ENCODE measurements around the gene C11orf54. TPM values are rescaled to one million over a fixed set of nuclear protein-coding genes. Genes with fewer than 3 reads are reported as not detected.

C11orf54 gene
- total RNA-seq, 4 donors from 2014 or later: 27.7 to 46.7 (median 37.9) TPM

DNA sequence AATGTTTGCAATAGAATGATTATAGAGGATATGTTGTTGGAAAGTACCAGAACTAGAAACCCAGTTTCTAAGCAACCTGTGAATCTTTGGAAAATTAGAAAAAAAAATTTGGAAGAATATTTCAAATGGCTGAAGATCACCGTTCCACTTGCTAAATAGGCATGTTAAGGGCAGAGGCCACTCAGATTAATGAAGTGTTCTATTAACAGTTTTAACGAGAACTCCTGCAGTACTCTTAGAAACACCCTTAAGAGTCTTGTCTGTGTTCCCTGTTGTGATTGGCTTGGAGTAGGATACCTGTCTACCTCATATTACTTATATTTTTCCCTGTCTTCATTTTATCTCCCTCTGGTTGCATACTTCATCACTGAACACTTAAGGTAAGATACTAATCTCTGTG is 4.6 kb downstream of the C11orf54 start:
- peaks cover 8 to 50% (median 27%) of the 10 kb centered on the region in 4 donors for H3K4me1 ChIP-seq
- no peaks in the 10 kb centered on the region for H3K9me3 ChIP-seq
- 83% methylated on average over 2 of the region's 2 CpGs for WGBS
- no peak for DNase-seq (ENCODE audit: extremely low spot score)
- H3K36me3 ChIP-seq: peaks cover 6 to 11% (median 7%) of the 10 kb centered on the region in 4 donors
- intact Hi-C loops (cut with DNase I): no loop called here
- no peak overlapping the region for H3K27ac ChIP-seq (replicated peaks in 1 of 4)
- H3K4me3 ChIP-seq: no peak overlapping the region
- TF ChIP-seq POLR2AphosphoS5 (IDR thresholded peaks at IDR 0.05) (no peak), EP300 (IDR thresholded peaks at IDR 0.05) (no peak)
- H3K27me3 ChIP-seq: no peaks in the 10 kb centered on the region

DNA sequence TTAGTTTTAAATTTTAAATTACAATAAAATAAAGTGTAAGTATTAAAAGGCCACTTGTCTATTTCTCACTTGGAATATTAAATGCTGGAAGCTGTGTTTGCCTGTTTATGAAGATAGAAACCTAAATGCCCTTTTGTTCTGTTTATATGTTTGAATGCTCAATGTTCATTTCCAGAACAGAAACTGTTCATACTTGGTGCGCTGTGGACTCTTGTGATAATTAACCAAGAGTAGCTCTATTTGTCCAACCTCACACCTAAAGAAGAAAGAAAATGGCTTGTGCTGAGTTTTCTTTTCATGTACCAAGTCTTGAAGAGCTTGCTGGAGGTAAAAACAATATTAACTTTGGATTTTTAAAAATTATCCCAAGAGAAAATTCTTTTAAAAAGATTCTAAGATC is 5.7 kb downstream of the C11orf54 start:
- intact Hi-C loops (cut with DNase I): no loop called here
- H3K9me3 ChIP-seq: no peaks in the 10 kb centered on the region
- H3K4me3 ChIP-seq: no peak overlapping the region
- no peaks in the 10 kb centered on the region for H3K27me3 ChIP-seq
- DNase-seq (ENCODE audit: extremely low spot score): no peak
- H3K27ac ChIP-seq (replicated peaks in 1 of 4): no peak overlapping the region
- peaks cover 8 to 48% (median 25%) of the 10 kb centered on the region in 4 donors for H3K4me1 ChIP-seq
- peaks cover 6 to 11% (median 7%) of the 10 kb centered on the region in 4 donors for H3K36me3 ChIP-seq
- TF ChIP-seq, protein P1, sequence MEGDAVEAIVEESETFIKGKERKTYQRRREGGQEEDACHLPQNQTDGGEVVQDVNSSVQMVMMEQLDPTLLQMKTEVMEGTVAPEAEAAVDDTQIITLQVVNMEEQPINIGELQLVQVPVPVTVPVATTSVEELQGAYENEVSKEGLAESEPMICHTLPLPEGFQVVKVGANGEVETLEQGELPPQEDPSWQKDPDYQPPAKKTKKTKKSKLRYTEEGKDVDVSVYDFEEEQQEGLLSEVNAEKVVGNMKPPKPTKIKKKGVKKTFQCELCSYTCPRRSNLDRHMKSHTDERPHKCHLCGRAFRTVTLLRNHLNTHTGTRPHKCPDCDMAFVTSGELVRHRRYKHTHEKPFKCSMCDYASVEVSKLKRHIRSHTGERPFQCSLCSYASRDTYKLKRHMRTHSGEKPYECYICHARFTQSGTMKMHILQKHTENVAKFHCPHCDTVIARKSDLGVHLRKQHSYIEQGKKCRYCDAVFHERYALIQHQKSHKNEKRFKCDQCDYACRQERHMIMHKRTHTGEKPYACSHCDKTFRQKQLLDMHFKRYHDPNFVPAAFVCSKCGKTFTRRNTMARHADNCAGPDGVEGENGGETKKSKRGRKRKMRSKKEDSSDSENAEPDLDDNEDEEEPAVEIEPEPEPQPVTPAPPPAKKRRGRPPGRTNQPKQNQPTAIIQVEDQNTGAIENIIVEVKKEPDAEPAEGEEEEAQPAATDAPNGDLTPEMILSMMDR (IDR thresholded peaks at IDR 0.05): no peak
- TF ChIP-seq POLR2A (IDR thresholded peaks at IDR 0.05; ENCODE audit: low read depth) (no peak), EP300 (IDR thresholded peaks at IDR 0.05) (no peak), POLR2AphosphoS5 (IDR thresholded peaks at IDR 0.05) (no peak)
- WGBS: 92% methylated on average over 1 of the region's 1 CpG

DNA sequence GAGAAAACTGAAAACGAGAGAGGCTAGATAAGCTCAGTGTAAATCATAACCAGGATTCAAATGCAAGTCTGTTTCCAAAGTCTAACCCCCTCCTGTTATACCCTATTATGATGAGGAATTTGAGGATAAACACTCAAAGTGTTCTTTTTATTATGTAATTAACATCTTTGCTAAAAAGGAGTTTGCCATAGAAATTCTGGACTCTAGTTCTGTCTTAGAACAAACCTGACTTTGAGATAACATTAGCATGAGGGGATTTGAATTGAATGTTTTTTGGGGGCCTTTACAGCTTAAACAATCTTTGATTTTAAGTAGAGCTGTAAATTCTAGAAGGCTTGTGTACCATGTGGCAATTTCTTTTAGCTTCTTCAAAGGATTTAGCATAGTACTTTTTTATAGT is 9.5 kb downstream of the C11orf54 start:
- WGBS: 83% methylated on average over 1 of the region's 1 CpG
- DNase-seq (ENCODE audit: extremely low spot score): no peak
- TF ChIP-seq POLR2AphosphoS5 (IDR thresholded peaks at IDR 0.05) (no peak), EP300 (IDR thresholded peaks at IDR 0.05) (no peak), POLR2A (IDR thresholded peaks at IDR 0.05; ENCODE audit: low read depth) (no peak)
- TF ChIP-seq, protein P1 (IDR thresholded peaks at IDR 0.05): no peak

DNA sequence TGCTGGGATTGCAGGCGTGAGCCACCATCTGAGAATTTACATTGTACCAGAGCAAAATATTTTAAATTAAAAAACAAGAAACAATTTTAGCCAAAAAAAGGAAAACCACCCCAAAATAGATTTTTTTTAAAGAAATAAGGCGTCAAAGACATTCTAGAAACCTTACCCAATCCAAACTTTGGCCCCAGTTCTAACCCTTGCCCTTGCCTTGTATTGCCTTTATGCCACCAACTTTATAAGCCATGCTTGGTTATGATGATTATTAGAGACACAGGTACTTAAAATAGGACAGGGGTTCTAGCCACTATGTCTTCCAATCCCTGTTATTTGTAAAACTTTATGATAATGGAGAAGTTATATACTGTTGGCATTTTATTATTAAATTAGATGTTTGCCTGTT is 11.8 kb downstream of the C11orf54 start:
- Histone ChIP-seq H3K9me3 (no peaks in the 10 kb centered on the region), H3K36me3 (peaks cover 28 to 60% (median 49%) of the 10 kb centered on the region in 4 donors), H3K27me3 (no peaks in the 10 kb centered on the region), H3K4me1 (no peaks in the 10 kb centered on the region), H3K27ac (replicated peaks in 1 of 4) (no peak overlapping the region), H3K4me3 (no peak overlapping the region)
- DNase-seq (ENCODE audit: extremely low spot score): no peak
- intact Hi-C loops (cut with DNase I): no loop called here
- no peak for TF ChIP-seq EP300 (IDR thresholded peaks at IDR 0.05)
- no peak for TF ChIP-seq POLR2A (IDR thresholded peaks at IDR 0.05; ENCODE audit: low read depth)
- TF ChIP-seq, protein P1 (IDR thresholded peaks at IDR 0.05): no peak
- no peak for TF ChIP-seq POLR2AphosphoS5 (IDR thresholded peaks at IDR 0.05)
- WGBS: 100% methylated on average over 2 of the region's 2 CpGs

More for the DNA sequence above, 9.5 kb downstream of the C11orf54 start:
- Histone ChIP-seq H3K36me3 (peaks cover 13 to 38% (median 29%) of the 10 kb centered on the region in 4 donors), H3K9me3 (no peaks in the 10 kb centered on the region), H3K27me3 (no peaks in the 10 kb centered on the region), H3K4me1 (peaks cover 0 to 10% (median 4%) of the 10 kb centered on the region in 4 donors), H3K27ac (replicated peaks in 1 of 4) (no peak overlapping the region), H3K4me3 (no peak overlapping the region)
- intact Hi-C loops (cut with DNase I): no loop called here

DNA sequence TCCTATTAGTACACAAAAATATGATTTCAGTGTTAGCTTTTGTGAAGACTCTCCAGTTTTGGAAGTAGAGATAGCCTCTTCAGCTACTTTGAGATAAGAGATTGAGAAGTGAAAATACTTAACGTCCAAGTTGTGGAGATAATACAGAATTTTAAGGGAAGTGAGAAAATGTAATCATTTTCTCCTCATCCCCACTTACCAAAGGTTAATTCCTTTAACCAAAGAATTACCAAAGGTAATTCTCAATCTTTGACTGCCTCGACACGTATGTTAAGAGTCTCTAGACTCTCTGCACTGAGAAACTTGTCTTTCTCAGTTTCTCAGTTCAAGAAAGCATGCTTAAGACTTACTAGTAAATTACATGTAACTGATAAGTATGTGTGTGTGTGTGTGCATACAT is 15.3 kb downstream of the C11orf54 start:
- TF ChIP-seq EP300 (IDR thresholded peaks at IDR 0.05) (no peak), POLR2AphosphoS5 (IDR thresholded peaks at IDR 0.05) (no peak), POLR2A (IDR thresholded peaks at IDR 0.05; ENCODE audit: low read depth) (no peak)
- TF ChIP-seq, protein P1 (IDR thresholded peaks at IDR 0.05): no peak
- intact Hi-C loops (cut with DNase I): no loop called here
- peaks cover 55 to 95% (median 82%) of the 10 kb centered on the region in 4 donors for H3K36me3 ChIP-seq
- WGBS: 82% methylated on average over 3 of the region's 3 CpGs
- no peaks in the 10 kb centered on the region for H3K9me3 ChIP-seq
- H3K4me1 ChIP-seq: no peaks in the 10 kb centered on the region
- no peaks in the 10 kb centered on the region for H3K27me3 ChIP-seq
- H3K27ac ChIP-seq (replicated peaks in 1 of 4): no peak overlapping the region
- no peak overlapping the region for H3K4me3 ChIP-seq
- no peak for DNase-seq (ENCODE audit: extremely low spot score)

All from esophagus muscularis mucosa (tissue), 4 donors.